Measurements from ENCODE around the gene FAM237B.

- no peak for TF ChIP-seq HNF4G (IDR thresholded peaks at IDR 0.05; ENCODE audit: borderline replicate concordance, low read depth, low read length)
- TF ChIP-seq HNF4G (CRISPR knock-in tag; IDR thresholded peaks at IDR 0.05; ENCODE audit: borderline replicate concordance, low read depth), result no peak
- no peak for TF ChIP-seq CTCF (CRISPR knock-in tag; IDR thresholded peaks at IDR 0.05)
- TF ChIP-seq NFYB (CRISPR knock-in tag; IDR thresholded peaks at IDR 0.05), result no peak
- TF ChIP-seq, protein P1, sequence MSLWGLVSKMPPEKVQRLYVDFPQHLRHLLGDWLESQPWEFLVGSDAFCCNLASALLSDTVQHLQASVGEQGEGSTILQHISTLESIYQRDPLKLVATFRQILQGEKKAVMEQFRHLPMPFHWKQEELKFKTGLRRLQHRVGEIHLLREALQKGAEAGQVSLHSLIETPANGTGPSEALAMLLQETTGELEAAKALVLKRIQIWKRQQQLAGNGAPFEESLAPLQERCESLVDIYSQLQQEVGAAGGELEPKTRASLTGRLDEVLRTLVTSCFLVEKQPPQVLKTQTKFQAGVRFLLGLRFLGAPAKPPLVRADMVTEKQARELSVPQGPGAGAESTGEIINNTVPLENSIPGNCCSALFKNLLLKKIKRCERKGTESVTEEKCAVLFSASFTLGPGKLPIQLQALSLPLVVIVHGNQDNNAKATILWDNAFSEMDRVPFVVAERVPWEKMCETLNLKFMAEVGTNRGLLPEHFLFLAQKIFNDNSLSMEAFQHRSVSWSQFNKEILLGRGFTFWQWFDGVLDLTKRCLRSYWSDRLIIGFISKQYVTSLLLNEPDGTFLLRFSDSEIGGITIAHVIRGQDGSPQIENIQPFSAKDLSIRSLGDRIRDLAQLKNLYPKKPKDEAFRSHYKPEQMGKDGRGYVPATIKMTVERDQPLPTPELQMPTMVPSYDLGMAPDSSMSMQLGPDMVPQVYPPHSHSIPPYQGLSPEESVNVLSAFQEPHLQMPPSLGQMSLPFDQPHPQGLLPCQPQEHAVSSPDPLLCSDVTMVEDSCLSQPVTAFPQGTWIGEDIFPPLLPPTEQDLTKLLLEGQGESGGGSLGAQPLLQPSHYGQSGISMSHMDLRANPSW (CRISPR knock-in tag; IDR thresholded peaks at IDR 0.05; ENCODE audit: borderline replicate concordance), result no peak
- TF ChIP-seq ZNF605 (CRISPR knock-in tag; IDR thresholded peaks at IDR 0.05), result no peak
- no peak for TF ChIP-seq ZHX1 (CRISPR knock-in tag; IDR thresholded peaks at IDR 0.05; ENCODE audit: low read depth)
- no peak for TF ChIP-seq MAZ (IDR thresholded peaks at IDR 0.05; ENCODE audit: borderline replicate concordance, low read depth, low read length)
- no peak for TF ChIP-seq MAZ (CRISPR knock-in tag; IDR thresholded peaks at IDR 0.05; ENCODE audit: low read depth)
- no peak for TF ChIP-seq ZNF513 (CRISPR knock-in tag; conservative IDR thresholded peaks at IDR 0.05)
- TF ChIP-seq, protein P2, sequence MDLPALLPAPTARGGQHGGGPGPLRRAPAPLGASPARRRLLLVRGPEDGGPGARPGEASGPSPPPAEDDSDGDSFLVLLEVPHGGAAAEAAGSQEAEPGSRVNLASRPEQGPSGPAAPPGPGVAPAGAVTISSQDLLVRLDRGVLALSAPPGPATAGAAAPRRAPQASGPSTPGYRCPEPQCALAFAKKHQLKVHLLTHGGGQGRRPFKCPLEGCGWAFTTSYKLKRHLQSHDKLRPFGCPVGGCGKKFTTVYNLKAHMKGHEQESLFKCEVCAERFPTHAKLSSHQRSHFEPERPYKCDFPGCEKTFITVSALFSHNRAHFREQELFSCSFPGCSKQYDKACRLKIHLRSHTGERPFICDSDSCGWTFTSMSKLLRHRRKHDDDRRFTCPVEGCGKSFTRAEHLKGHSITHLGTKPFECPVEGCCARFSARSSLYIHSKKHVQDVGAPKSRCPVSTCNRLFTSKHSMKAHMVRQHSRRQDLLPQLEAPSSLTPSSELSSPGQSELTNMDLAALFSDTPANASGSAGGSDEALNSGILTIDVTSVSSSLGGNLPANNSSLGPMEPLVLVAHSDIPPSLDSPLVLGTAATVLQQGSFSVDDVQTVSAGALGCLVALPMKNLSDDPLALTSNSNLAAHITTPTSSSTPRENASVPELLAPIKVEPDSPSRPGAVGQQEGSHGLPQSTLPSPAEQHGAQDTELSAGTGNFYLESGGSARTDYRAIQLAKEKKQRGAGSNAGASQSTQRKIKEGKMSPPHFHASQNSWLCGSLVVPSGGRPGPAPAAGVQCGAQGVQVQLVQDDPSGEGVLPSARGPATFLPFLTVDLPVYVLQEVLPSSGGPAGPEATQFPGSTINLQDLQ (CRISPR knock-in tag; IDR thresholded peaks at IDR 0.05), result no peak
- no peak for TF ChIP-seq KAT7 (CRISPR knock-in tag; IDR thresholded peaks at IDR 0.05; ENCODE audit: borderline replicate concordance)
- no peak for TF ChIP-seq ZNF607 (CRISPR knock-in tag; IDR thresholded peaks at IDR 0.05; ENCODE audit: borderline replicate concordance)
- no peak for TF ChIP-seq SMC3 (IDR thresholded peaks at IDR 0.05; ENCODE audit: low read length)
- TF ChIP-seq TCF7L2 (IDR thresholded peaks at IDR 0.05; ENCODE audit: low read depth, low read length), result no peak
These were observed 13.2 kb upstream of the FAM237B start for GRCh38 chr7:90334193-90334843.
